H1 (cell line): ENCODE results near the gene OR2H1. TPM values are rescaled to one million over a fixed set of nuclear protein-coding genes. Genes with fewer than 3 reads are reported as not detected.

Source experiments
- BCL11A ChIP-seq, 2 experiments: IDR thresholded peaks; one replicate each; pipeline ENCODE4 v1.6.1; 2011; ENCODE audit warnings: low read depth in 2 of 2, low read length in 2 of 2, mild to moderate bottlenecking in 2 of 2
- GABPA ChIP-seq: IDR thresholded peaks from 2 replicates; pipeline ENCODE4 v1.6.1; 2011; ENCODE audit warnings: mild to moderate bottlenecking, low read length, moderate library complexity, borderline replicate concordance; ENCODE audit not compliant: insufficient read depth
- JUND ChIP-seq: IDR thresholded peaks from 2 replicates; pipeline ENCODE4 v1.6.1; 2011; ENCODE audit warnings: mild to moderate bottlenecking, improper control_type of control experiment, low read length
- polyA plus RNA-seq, 7 experiments: library from polyadenylated mRNA; depleted of rRNA in 3 of 7; stranded (reverse) in 5 of 7; unstranded in 2 of 7; fragments of >200 nt in 5 of 7; fragments of 200-250 nt in 2 of 7; gene quantifications; 1 replicate in 5 of 7; 2 replicates in 1 of 7; 4 replicates in 1 of 7; pipeline versions ENCODE4 v1.2.1 to v1.2.3, GENCODE V29; 2011 to 2013; ENCODE audit warnings: missing spikeins in 2 of 7, mixed read lengths in 2 of 7
- total RNA-seq: library from RNA; stranded (reverse); fragmentation: NEBNext Ultra II Directional; extraction: Animal tissue kit (Norgen Biotek cat#: 25700); gene quantifications from 2 replicates; pipeline ENCODE4 v1.2.1, GENCODE V29; 2021
- TF ChIP-seq, protein P1 (sequence below): IDR thresholded peaks from 2 replicates; pipeline ENCODE4 v1.6.1; 2012; ENCODE audit warnings: inconsistent platforms

The OR2H1 gene
- total and polyA plus RNA-seq, 2 of the 8 experiments (the other 6 are each of a cell fraction or from before 2014, with no cell fraction given) = not detected

DNA sequence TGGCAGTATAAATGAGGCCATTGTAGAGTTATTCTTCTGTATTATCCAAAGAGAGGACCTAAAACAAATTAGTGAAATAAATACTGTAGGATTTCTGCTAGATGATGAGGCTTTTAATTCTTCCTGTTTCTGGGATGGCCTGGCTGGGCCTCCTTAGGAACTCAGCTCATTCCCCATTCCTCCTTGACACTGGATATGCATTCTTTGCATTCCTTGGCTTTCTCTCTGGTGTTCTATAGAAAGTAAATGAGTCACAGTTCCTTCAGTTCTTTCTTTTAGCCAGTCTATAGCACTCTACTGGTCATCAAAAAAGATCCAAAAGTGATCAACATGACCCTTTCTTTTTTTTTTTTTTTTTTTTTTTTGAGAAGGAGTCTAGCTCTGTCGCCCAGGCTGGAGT lies 9.3 kb upstream of the OR2H1 start (continued):
- TF ChIP-seq, protein P1, sequence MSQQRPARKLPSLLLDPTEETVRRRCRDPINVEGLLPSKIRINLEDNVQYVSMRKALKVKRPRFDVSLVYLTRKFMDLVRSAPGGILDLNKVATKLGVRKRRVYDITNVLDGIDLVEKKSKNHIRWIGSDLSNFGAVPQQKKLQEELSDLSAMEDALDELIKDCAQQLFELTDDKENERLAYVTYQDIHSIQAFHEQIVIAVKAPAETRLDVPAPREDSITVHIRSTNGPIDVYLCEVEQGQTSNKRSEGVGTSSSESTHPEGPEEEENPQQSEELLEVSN = no peak
- TF ChIP-seq GABPA (no peak), JUND (peak; percentile 80), BCL11A (IDR thresholded peaks at IDR 0.05; ENCODE audit: low read depth in 2 of 2, low read length in 2 of 2) (no peak)
